Aorta (tissue), 5 donors: ENCODE data around the gene NAPB. TPM values are rescaled to one million over a fixed set of nuclear protein-coding genes. Genes with fewer than 3 reads are reported as not detected.

Experiments used
- ATAC-seq: fragments of 200-7000 bp; cut with Tn5 transposase; one replicate; pipeline ENCODE4 v1.9.1; 2022; ENCODE audit warnings: moderate library complexity; ENCODE audit not compliant: low FRiP score
- DNase-seq, 2 donors: peaks; one replicate each; pipeline ENCODE4 v3.0.0-alpha.2; 2020
- H3K27ac ChIP-seq, 2 donors: one replicate each; pipeline ENCODE4 v1.5.1; 2013; ENCODE audit warnings: low read length in 2 of 2, mild to moderate bottlenecking in 2 of 2, moderate library complexity in 2 of 2, control low read depth in 1 of 2, inconsistent platforms in 1 of 2, low read depth in 1 of 2
- H3K27me3 ChIP-seq, 2 donors: one replicate each; pipeline ENCODE4 v1.6.1; 2013; ENCODE audit warnings: control low read depth in 1 of 2, low read length in 1 of 2, mild to moderate bottlenecking in 1 of 2, moderate library complexity in 1 of 2; ENCODE audit not compliant: insufficient read depth in 2 of 2, control insufficient read depth in 1 of 2
- H3K36me3 ChIP-seq, 2 donors: one replicate each; pipeline ENCODE4 v1.6.1; 2013; ENCODE audit warnings: control low read depth in 1 of 2, low read length in 1 of 2, mild to moderate bottlenecking in 1 of 2; ENCODE audit not compliant: insufficient read depth in 2 of 2, control insufficient read depth in 1 of 2
- H3K4me1 ChIP-seq, 2 donors: one replicate each; pipeline ENCODE4 v1.6.1; 2013; ENCODE audit warnings: low read length in 2 of 2, control low read depth in 1 of 2, mild to moderate bottlenecking in 1 of 2, moderate library complexity in 1 of 2; ENCODE audit not compliant: insufficient read depth in 2 of 2, control insufficient read depth in 1 of 2
- H3K4me3 ChIP-seq, 2 donors: one replicate each; pipeline ENCODE4 v1.5.1; 2013; ENCODE audit warnings: low read length in 2 of 2, control low read depth in 1 of 2, mild to moderate bottlenecking in 1 of 2
- H3K9me3 ChIP-seq: one replicate; pipeline ENCODE4 v1.6.1; 2013; ENCODE audit warnings: mild to moderate bottlenecking, low read length; ENCODE audit not compliant: control insufficient read depth
- WGBS, 2 donors: extraction: QIAGEN DNeasy Blood & Tissue Kit; methylation state at CpG; one replicate each; pipeline ENCODE4 v1.1.7; 2013; 5-methylcytosine and 5-hydroxymethylcytosine counted together
- intact Hi-C, 2 donors: fragments of 100-400 bp; cut with DNase I; formaldehyde crosslinking; loops; one replicate each; pipeline versions ENCODE4 v1.14.2 to v1.15.0; 2022
- polyA plus RNA-seq, 2 donors: library from polyadenylated mRNA; stranded (reverse); fragments of 200-250 nt; gene quantifications; one replicate each; pipeline ENCODE4 v1.2.3, GENCODE V29; 2013
- total RNA-seq, 2 donors: library from RNA; stranded (reverse); fragmentation: NEBNext Ultra II Directional; extraction: Animal tissue kit (Norgen Biotek cat#: 25700); gene quantifications; one replicate each; pipeline ENCODE4 v1.2.1, GENCODE V29; 2021
- donor health status: healthy with polysubstance abuse.
- donor health status: Bipolar disorder and iron deficiency.
- donor health status: DM: no; HTN: no; CAD: no.
- donor health status: DM: no; HTN: no; CAD: no.
- donor health status: DM: yes; HTN: yes; CAD: no.

Gene NAPB
- total and polyA plus RNA-seq, 4 donors, result 6.6 to 15.2 (median 10.2) TPM

DNA sequence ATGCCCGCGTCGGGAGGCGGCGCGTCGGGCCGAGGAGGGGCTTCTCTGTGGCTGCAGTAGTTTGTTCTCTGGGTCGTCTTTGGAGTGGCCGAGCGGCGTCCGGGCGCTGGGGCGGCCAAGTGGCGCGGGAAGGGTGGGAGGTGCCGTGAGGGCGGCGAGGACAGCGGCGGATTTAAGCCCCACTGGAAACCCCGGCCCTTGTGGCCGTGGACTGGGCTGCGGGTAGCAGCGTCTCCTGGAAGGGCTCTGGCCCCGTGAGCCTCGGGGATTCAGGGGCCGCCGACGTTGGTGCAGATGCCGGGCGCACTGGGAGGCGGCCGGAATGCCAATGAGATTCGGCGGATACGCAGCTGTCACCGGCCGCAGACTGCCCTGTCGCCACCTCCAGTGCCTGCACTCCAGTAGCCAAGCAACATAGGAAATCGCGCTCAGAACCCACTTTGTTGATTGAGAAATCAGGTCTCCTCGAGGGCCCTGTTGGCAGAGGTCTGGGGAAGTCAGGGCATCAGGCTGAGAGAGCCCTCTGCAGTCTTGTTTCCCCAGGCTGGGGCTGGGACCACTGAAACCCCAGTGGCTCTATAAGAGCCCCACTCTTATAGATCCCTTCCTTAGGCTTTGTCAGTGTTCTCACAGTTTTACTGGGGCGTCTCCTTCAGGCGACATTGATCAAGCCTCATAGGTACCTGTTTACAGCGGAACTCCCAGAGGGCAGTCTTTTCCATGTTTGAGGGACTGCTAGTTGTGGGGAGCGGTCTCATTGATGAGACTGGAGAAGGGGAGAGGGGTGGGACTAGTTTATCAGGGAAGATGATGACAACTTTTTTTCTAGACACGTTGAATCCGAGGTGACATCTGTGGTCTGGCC is 58.7 kb downstream of the NAPB start:
- WGBS, 2 donors, result 3 to 4% methylated on average over 50 of the region's 50 CpGs
- Histone ChIP-seq H3K9me3 (no peaks in the 10 kb centered on the region), H3K36me3 (peaks cover 0 to 2% of the 10 kb centered on the region in 2 donors), H3K4me3 (peak overlapping the region; percentile 44 to 63), H3K4me1 (no peaks in the 10 kb centered on the region), H3K27ac (peak overlapping the region; percentile 20 to 72), H3K27me3 (no peaks in the 10 kb centered on the region)
- DNase-seq (peak; percentile 73 to 89), ATAC-seq (no peak)
- intact Hi-C loops, result loop anchor here in 1 of 2 donors (5.0 to 10.0 kb wide), 2 partner anchors 60 to 242 kb away; partner anchors contain the start of genes CST9 and NAPB

DNA sequence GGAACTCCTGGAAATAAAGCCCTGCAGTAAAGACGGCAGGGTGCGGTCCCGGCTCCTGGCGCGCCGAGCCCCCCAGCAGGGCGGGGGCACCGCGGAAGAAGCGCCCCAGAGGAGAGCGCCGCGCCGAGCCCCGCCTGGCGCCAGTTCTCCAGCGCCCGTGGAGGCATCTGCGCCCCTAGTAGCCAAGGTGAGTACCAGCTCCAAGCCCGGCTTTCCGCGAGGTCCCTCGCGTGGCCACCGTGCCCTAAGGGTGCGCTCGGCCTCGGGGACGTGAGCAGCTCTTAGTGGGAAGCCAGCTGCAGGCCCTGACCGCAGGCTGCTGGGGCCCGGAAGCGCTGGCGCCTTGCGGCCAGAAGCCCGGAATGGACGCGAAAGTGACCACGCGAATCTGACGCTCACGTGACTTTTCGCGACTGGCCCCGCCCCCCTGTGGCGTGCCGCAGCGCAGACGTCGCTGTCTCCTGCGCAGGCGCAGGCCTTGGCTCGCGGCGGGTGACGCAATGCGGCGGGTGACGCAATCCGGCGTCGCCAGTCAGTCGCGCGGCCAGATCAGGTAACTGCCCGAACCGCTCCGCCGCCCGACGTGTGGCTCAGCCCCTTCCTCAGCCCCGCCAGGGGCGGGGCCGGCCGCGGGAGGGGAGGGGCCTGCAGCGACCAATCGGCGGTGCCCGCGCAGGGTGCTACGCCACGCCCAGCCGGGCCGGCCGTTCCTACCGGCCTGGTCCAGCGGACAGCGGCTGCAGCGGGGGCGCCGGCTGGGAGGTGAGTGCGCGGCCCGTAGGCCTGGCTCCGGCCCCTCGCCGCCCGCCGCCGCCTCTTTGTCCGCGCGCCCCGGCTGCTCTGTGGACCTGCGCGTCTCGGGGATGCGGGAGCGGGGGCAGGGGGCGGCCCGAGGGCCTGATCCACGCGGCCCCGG is 59.6 kb downstream of the NAPB start, which contains the start of gene GZF1:
GZF1 (plus strand) TSS at position 707 of the 916 bp plus-strand sequence. CDS start 2,202 bp downstream, outside the sequence.
- no peaks in the 10 kb centered on the region for H3K4me1 ChIP-seq
- H3K4me3 ChIP-seq, result peak within 1 kb of the TSS; percentile 44 to 63
- WGBS, 2 donors, result 0% methylated on average over 91 to 114 of the region's 114 CpGs
- H3K9me3 ChIP-seq, result no peaks in the 10 kb centered on the region
- H3K27me3 ChIP-seq, result no peaks in the 10 kb centered on the region
- H3K36me3 ChIP-seq, result peaks cover 0 to 2% of the 10 kb centered on the region in 2 donors
- ATAC-seq (peak; percentile 96), DNase-seq (peak; percentile 98 to 100)
- intact Hi-C loops, result loop anchor here in 1 of 2 donors (5.0 to 10.0 kb wide), 2 partner anchors 61 to 243 kb away; partner anchors contain the start of genes CST9 and NAPB
- H3K27ac ChIP-seq, result peak within 1 kb of the TSS; percentile 97 to 98

DNA sequence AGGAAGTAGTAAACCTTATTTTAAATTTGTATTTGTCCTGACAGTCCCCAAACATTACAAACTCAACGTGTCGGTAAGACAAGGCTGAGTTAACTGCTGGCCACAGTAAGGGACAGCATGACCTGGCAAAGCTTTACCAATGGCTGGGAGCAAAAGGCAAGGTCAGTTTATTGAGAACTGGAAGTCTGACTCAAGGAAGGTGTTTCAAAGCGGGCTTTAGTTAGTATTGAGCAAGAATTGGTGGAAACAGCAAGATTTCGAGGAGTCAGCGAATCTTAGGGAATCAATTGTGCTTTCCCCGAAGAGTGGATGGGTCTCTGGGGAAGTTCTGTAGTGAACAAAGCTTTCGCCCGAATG is 60.2 kb downstream of the NAPB start:
- H3K9me3 ChIP-seq, result no peaks in the 10 kb centered on the region
- ATAC-seq (no peak), DNase-seq (no peak)
- H3K4me1 ChIP-seq, result no peaks in the 10 kb centered on the region
- H3K4me3 ChIP-seq, result peak overlapping the region; percentile 31 to 63
- peak overlapping the region; percentile 97 to 98 for H3K27ac ChIP-seq
- peaks cover 0 to 2% of the 10 kb centered on the region in 2 donors for H3K36me3 ChIP-seq
- intact Hi-C loops, result loop anchor here in 1 of 2 donors (5.0 to 10.0 kb wide), 2 partner anchors 61 to 244 kb away; partner anchors contain the start of genes CST9 and NAPB
- no peaks in the 10 kb centered on the region for H3K27me3 ChIP-seq
- WGBS, 2 donors, result 3% methylated on average over 8 of the region's 8 CpGs

DNA sequence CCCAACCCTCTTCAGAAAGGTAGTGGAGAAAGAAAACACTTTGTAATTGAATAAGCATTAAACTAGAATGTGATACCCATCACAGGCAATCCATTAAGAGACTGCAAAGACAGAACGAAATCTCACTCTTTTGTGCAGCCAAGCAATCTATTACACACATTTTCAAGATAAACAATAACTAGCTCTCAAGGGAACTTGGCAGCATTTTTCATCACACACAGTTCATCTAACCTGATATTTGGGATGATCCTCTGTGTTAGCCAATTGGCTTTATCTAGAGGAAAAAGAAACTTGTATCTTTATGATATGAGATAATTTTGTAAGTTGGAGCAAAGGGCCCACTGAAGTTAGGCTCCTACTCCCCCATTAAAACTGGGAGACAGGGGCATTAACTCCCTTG is 60.8 kb downstream of the NAPB start:
- ATAC-seq (no peak), DNase-seq (no peak)
- intact Hi-C loops, result loop anchor here in 1 of 2 donors (5.0 to 10.0 kb wide), 2 partner anchors 62 to 244 kb away; partner anchors contain the start of genes CST9 and NAPB
- Histone ChIP-seq H3K27me3 (no peaks in the 10 kb centered on the region), H3K9me3 (no peaks in the 10 kb centered on the region), H3K4me1 (no peaks in the 10 kb centered on the region), H3K36me3 (peaks cover 0 to 2% of the 10 kb centered on the region in 2 donors), H3K4me3 (no peak overlapping the region), H3K27ac (no peak overlapping the region)
- 63 to 71% methylated on average over 1 of the region's 1 CpG for WGBS, 2 donors

DNA sequence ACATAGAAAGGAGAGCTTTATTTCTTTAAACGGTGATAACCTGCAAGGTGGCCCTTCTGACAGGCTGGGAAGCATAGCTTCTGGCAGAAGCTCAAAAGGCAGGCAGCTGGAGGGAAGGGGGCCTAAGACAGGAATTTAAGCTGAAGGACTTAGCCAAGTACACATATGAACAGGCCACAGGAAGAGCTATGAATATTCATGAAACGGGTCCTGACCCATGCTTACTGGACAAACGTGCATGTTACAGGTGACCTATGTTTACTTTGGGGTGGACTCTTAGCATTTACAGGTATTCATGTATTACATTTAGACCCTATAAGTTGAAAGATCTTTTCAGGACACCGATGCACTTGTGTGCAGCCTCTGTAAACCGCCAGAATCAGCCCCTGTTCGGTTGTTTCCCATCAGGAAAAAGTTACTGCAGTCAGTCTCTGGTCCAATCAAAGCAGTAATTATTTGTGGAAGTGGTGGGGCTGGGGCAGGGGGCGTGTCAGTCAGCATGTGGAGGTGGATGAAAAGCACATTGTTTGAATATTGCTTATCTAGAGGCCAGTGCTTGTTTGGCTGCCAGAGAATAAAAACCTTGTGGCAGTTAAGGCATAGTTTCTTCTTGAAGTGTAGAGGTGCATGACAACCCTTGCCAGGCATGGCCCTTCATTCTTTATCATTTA is 62.2 kb downstream of the NAPB start:
- intact Hi-C loops, result loop anchor here in 1 of 2 donors (10.0 kb wide), 1 partner anchor 204 kb away; no protein-coding TSS in a partner anchor

DNA sequence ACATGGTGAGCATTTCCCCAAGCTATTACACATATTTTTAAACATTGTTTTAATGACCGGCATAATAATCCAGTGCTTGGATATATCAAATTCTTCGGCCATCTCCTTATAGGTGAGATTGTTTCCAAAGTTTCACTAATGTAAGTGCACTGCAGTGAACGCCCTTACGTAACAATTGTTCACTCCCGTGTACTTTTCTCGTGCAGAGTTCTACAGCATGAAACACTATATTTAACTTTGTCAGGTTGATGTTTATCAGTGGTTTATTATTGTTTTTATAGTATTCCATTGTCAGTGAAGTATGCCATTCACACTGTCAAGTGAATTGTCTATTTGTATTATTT is 62.8 kb downstream of the NAPB start:
- no peaks in the 10 kb centered on the region for H3K27me3 ChIP-seq
- H3K36me3 ChIP-seq, result peaks cover 2 to 3% of the 10 kb centered on the region in 2 donors
- DNase-seq (no peak), ATAC-seq (no peak)
- no peaks in the 10 kb centered on the region for H3K4me1 ChIP-seq
- H3K4me3 ChIP-seq, result peak overlapping the region in 1 of 2 donors; percentile 19
- intact Hi-C loops, result loop anchor here in 1 of 2 donors (10.0 kb wide), 1 partner anchor 204 kb away; no protein-coding TSS in a partner anchor
- 28 to 30% methylated on average over 6 of the region's 6 CpGs for WGBS, 2 donors
- no peak overlapping the region for H3K27ac ChIP-seq
- H3K9me3 ChIP-seq, result no peaks in the 10 kb centered on the region

More for the DNA sequence above, 62.2 kb downstream of the NAPB start:
- Histone ChIP-seq H3K27me3 (no peaks in the 10 kb centered on the region), H3K4me3 (no peak overlapping the region), H3K27ac (no peak overlapping the region), H3K36me3 (peaks cover 2 to 3% of the 10 kb centered on the region in 2 donors), H3K4me1 (no peaks in the 10 kb centered on the region), H3K9me3 (no peaks in the 10 kb centered on the region)
- DNase-seq, result no peak
- no peak for ATAC-seq
- WGBS, 2 donors, result 59 to 65% methylated on average over 7 of the region's 7 CpGs

DNA sequence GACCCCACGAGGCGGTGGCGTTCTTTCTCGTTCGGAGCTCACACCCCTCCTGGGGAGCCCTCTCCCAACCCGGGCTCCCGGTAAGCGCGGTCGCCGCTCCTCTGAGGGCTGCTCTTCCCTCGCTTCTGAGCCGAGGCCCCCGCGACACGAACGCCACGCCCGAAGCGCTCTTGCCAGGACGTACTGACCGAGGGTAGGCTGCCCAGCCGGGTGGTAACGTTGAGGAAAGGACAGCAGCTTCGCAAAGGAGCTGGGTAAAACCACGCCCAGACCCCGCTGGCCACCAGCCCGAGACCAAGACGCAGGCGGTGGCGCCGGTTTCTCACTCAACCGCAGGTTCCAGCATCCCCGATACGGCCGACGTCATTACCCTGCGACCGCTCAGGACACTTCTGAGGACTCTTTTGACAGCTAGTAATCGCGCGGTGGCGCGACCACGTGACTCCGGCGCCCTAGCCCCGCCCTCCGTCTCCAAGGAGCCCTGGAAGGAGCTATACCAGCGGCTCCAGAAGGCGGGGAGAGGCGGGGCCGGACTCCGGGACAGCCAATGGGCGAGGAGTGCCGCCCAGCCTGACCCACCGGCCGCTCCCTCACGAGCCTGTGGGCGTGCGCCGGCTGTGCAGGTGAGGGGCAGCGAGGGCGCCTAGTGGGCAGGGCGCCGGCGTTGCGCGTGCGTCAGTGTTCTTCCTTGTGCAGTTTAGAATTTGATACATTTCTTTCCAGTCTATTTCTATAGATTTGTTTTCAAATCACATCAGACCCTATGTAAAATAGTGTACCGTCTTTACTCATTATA is 63.3 kb downstream of the NAPB start:
- Histone ChIP-seq H3K27me3 (no peaks in the 10 kb centered on the region), H3K4me3 (peak overlapping the region; percentile 66 to 79), H3K36me3 (peaks cover 2 to 3% of the 10 kb centered on the region in 2 donors), H3K4me1 (no peaks in the 10 kb centered on the region), H3K27ac (peak overlapping the region; percentile 95 to 98), H3K9me3 (no peaks in the 10 kb centered on the region)
- WGBS, 2 donors, result 0% methylated on average over 71 of the region's 71 CpGs
- DNase-seq, result peak; percentile 100
- peak; percentile 91 for ATAC-seq
- intact Hi-C loops, result loop anchor here in 1 of 2 donors (10.0 kb wide), 1 partner anchor 203 kb away; no protein-coding TSS in a partner anchor
